Gastrocnemius medialis (tissue), 4 donors: ENCODE results near the gene TBCK. TPM values are rescaled to one million over a fixed set of nuclear protein-coding genes. Genes with fewer than 3 reads are reported as not detected.

Experiments used
- ATAC-seq, 2 donors: fragments of 150-250 bp; one replicate each; pipeline ENCODE4 v1.9.1; 2016
- DNase-seq, 2 donors: peaks; one replicate each; pipeline ENCODE4 v3.0.0-alpha.2; 2019
- H3K27ac ChIP-seq, 4 donors: fragments of 200-600 bp; sonication (generic); 1 replicate in 1 of 4; 2 replicates in 3 of 4; pipeline ENCODE4 v1.5.1; 2016 to 2018; ENCODE audit warnings: mild to moderate bottlenecking in 2 of 4, moderate library complexity in 1 of 4
- H3K27me3 ChIP-seq, 3 donors: fragments of 200-600 bp; sonication (generic) in 2 of 3; 1 replicate in 1 of 3; 2 replicates in 2 of 3; pipeline versions ENCODE4 v1.5.1 to v1.6.0; 2016 to 2019; ENCODE audit warnings: mild to moderate bottlenecking in 1 of 3, moderate library complexity in 1 of 3
- H3K36me3 ChIP-seq, 2 donors: fragments of 200-600 bp; sonication (generic) in 1 of 2; one replicate each; pipeline ENCODE4 v1.5.1; 2017 to 2018
- H3K4me1 ChIP-seq, 2 donors: fragments of 200-600 bp; sonication (generic) in 1 of 2; one replicate each; pipeline ENCODE4 v1.5.1; 2016 to 2017; ENCODE audit warnings: mild to moderate bottlenecking in 2 of 2
- H3K4me3 ChIP-seq, 4 donors: fragments of 200-600 bp; sonication (generic) in 3 of 4; 1 replicate in 1 of 4; 2 replicates in 3 of 4; pipeline ENCODE4 v1.5.1; 2016 to 2019; ENCODE audit warnings: mild to moderate bottlenecking in 2 of 4
- H3K9me3 ChIP-seq, 3 donors: fragments of 200-600 bp; sonication (generic) in 2 of 3; 1 replicate in 1 of 3; 2 replicates in 2 of 3; pipeline ENCODE4 v1.5.1; 2016 to 2019
- CTCF ChIP-seq, 5 experiments: fragments of 450-650 bp in 3 of 5; fragments of 200-600 bp in 2 of 5; sonication (generic) in 2 of 5; IDR thresholded peaks in 4 of 5; conservative IDR thresholded peaks in 1 of 5; 1 replicate in 4 of 5; 2 replicates in 1 of 5; pipeline ENCODE4 v1.5.1; 2016 to 2019; ENCODE audit warnings: antibody characterized with exemption in 5 of 5, mild to moderate bottlenecking in 3 of 5, moderate library complexity in 3 of 5
- POLR2A ChIP-seq, 2 donors: fragments of 450-650 bp; IDR thresholded peaks; one replicate each; pipeline ENCODE4 v1.6.1; 2017; ENCODE audit warnings: antibody characterized with exemption in 2 of 2, mild to moderate bottlenecking in 2 of 2, moderate library complexity in 2 of 2
- in situ Hi-C, 4 donors: fragments of 200-750 bp; cut with MboI; loops; one replicate each; pipeline versions ENCODE4 v1.15.0 to v1.8.0; 2017; ENCODE audit warnings: low sequenced_read_pairs in 4 of 4
- intact Hi-C: fragments of 100-400 bp; cut with DNase I; formaldehyde crosslinking; loops from one replicate; pipeline ENCODE4 v1.15.1; 2023; ENCODE audit warnings: low total_unique reads
- total RNA-seq, 4 donors: library from RNA; depleted of rRNA; stranded (reverse); fragments of >200 nt; gene quantifications; one replicate each; pipeline versions ENCODE4 v1.1.0 to v1.2.3, GENCODE V29; 2016

TBCK gene
- total RNA-seq, 4 donors from 2014 or later = 8.1 to 17.7 (median 12.2) TPM

DNA sequence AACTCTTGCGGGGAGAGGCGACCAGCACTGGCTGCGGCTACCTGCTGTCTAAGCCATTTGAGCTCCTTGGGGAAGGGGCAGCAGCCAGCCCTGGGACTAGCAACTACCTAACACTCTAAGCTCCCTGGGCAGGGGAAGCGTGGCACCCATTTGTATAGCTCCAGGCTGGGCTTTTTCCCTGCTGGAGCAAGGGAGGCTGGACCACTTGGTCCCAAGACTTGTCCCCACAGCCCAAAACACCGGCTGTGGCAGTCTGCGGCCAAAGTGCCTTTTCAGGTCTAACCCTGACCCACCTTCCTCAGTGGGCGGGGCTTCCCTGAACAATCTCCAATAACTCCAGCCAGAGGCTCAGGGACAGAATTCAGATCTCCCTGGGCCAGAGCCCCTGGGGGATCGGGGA, 232.9 kb downstream of the TBCK start:
- in situ Hi-C loops = no loop called here
- DNase-seq (no peak), ATAC-seq (no peak)
- Histone ChIP-seq H3K27ac (no peak overlapping the region), H3K9me3 (no peaks in the 10 kb centered on the region), H3K36me3 (no peaks in the 10 kb centered on the region), H3K27me3 (no peaks in the 10 kb centered on the region), H3K4me3 (no peak overlapping the region), H3K4me1 (no peaks in the 10 kb centered on the region)
- intact Hi-C loops = no loop called here
- TF ChIP-seq CTCF (IDR thresholded peaks at IDR 0.05 in 4 of 5, conservative IDR thresholded peaks at IDR 0.05 in 1 of 5) = no peak

GRCh38 chr4:106080376-106080775, 235.6 kb downstream of the TBCK start:
- no peak for ATAC-seq
- no peak for DNase-seq
- H3K9me3 ChIP-seq = no peaks in the 10 kb centered on the region
- no peaks in the 10 kb centered on the region for H3K4me1 ChIP-seq
- TF ChIP-seq CTCF (IDR thresholded peaks at IDR 0.05 in 4 of 5, conservative IDR thresholded peaks at IDR 0.05 in 1 of 5) (no peak), POLR2A (IDR thresholded peaks at IDR 0.05) (no peak)
- H3K36me3 ChIP-seq = peaks cover 0 to 6% of the 10 kb centered on the region in 2 donors
- in situ Hi-C loops (no loop called here), intact Hi-C loops (no loop called here)
- H3K27ac ChIP-seq = no peak overlapping the region
- no peaks in the 10 kb centered on the region for H3K27me3 ChIP-seq
- H3K4me3 ChIP-seq = no peak overlapping the region

DNA sequence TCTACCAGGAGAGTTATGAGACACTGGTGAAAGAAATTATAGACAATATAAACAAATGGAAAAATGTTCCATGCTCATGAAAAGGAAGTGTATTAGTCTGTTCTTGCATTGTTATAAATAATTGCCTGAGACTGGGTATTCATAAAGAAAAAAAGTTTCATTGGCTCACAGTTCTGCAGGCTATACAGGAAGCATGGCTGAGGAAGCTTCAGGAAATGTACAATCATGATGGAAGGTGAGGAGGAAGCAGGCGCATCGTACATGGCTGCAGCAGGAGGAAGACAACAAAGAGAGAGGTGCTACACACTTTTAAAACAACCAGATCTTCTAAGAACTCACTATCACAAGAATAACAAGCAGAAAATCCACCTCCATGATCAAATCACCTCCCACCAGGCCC, 236.4 kb downstream of the TBCK start:
- Histone ChIP-seq H3K4me3 (no peak overlapping the region), H3K4me1 (no peaks in the 10 kb centered on the region), H3K27me3 (no peaks in the 10 kb centered on the region), H3K9me3 (no peaks in the 10 kb centered on the region), H3K27ac (no peak overlapping the region), H3K36me3 (peaks cover 0 to 8% of the 10 kb centered on the region in 2 donors)
- intact Hi-C loops (no loop called here), in situ Hi-C loops (no loop called here)
- ATAC-seq (no peak), DNase-seq (no peak)
- no peak for TF ChIP-seq CTCF (IDR thresholded peaks at IDR 0.05 in 4 of 5, conservative IDR thresholded peaks at IDR 0.05 in 1 of 5)
- TF ChIP-seq POLR2A (IDR thresholded peaks at IDR 0.05) = no peak

DNA sequence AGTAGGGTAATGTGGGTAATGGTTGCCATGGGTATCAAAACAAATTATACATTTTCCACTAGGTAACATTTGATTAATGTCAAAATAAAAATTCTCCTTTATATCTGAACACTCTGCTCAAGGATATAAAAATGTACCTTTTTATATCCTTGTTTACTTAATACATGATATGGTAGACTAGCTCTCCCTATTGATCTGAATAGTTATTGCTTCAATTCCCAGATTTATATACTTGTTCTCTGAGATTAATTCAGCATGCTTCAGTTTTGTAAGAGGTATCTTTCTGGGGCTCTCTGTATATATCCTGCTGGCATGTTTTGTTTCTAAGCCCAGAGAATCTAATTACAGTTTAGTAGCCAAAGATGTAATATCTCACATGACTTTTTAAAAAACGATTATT, 251.0 kb downstream of the TBCK start:
- no peak overlapping the region for H3K4me3 ChIP-seq
- in situ Hi-C loops = no loop called here
- H3K4me1 ChIP-seq = no peaks in the 10 kb centered on the region
- no peak for TF ChIP-seq CTCF (IDR thresholded peaks at IDR 0.05 in 4 of 5, conservative IDR thresholded peaks at IDR 0.05 in 1 of 5)
- TF ChIP-seq POLR2A (IDR thresholded peaks at IDR 0.05) = no peak
- H3K9me3 ChIP-seq = no peaks in the 10 kb centered on the region
- intact Hi-C loops = no loop called here
- DNase-seq = no peak
- ATAC-seq = no peak
- H3K36me3 ChIP-seq = no peaks in the 10 kb centered on the region
- no peak overlapping the region for H3K27ac ChIP-seq
- H3K27me3 ChIP-seq = no peaks in the 10 kb centered on the region

GRCh38 chr4:106063009-106063408, 253.0 kb downstream of the TBCK start:
- Histone ChIP-seq H3K4me1 (no peaks in the 10 kb centered on the region), H3K4me3 (no peak overlapping the region), H3K36me3 (no peaks in the 10 kb centered on the region), H3K9me3 (no peaks in the 10 kb centered on the region), H3K27ac (no peak overlapping the region), H3K27me3 (no peaks in the 10 kb centered on the region)
- ATAC-seq (no peak), DNase-seq (no peak)
- no peak for TF ChIP-seq CTCF (IDR thresholded peaks at IDR 0.05 in 4 of 5, conservative IDR thresholded peaks at IDR 0.05 in 1 of 5)
- TF ChIP-seq POLR2A (IDR thresholded peaks at IDR 0.05) = no peak
- intact Hi-C loops (no loop called here), in situ Hi-C loops (no loop called here)
